C4-2B (cell line): Measurements from ENCODE around the gene JARID2.

Source experiments
- ZFX ChIP-seq: fragments of 450-650 bp; IDR thresholded peaks from 2 replicates; pipeline ENCODE4 v1.6.1; 2017
- TF ChIP-seq, protein P1 (sequence below): fragments of 450-650 bp; conservative IDR thresholded peaks from 2 replicates; pipeline ENCODE4 v1.5.1; 2017; ENCODE audit warnings: mild to moderate bottlenecking

DNA sequence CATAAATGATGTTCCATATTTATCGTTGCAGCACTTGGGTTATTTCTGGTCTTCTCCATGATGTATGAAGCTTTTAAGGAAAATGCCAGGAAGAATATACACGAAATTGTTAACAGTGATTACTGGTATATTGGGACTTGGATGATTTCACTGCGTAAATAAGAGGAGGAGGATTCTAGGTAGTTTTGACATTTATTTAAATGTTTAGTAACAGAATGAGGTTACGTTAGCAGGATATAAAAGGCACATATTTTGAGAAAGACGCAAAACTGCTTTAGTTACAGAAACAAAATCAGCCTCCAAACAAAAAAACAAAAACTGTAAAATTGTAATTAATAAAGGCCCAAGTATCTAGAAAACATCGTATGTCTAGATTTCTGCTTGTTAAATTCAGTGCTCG, 147.7 kb downstream of the JARID2 start:
- TF ChIP-seq, protein P1, sequence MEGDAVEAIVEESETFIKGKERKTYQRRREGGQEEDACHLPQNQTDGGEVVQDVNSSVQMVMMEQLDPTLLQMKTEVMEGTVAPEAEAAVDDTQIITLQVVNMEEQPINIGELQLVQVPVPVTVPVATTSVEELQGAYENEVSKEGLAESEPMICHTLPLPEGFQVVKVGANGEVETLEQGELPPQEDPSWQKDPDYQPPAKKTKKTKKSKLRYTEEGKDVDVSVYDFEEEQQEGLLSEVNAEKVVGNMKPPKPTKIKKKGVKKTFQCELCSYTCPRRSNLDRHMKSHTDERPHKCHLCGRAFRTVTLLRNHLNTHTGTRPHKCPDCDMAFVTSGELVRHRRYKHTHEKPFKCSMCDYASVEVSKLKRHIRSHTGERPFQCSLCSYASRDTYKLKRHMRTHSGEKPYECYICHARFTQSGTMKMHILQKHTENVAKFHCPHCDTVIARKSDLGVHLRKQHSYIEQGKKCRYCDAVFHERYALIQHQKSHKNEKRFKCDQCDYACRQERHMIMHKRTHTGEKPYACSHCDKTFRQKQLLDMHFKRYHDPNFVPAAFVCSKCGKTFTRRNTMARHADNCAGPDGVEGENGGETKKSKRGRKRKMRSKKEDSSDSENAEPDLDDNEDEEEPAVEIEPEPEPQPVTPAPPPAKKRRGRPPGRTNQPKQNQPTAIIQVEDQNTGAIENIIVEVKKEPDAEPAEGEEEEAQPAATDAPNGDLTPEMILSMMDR, result no peak
- TF ChIP-seq ZFX, result no peak
